LNCaP clone FGC (cell line): ENCODE data around the gene KDF1.
A peak's percentile ranks its signal among the peaks of the same experiment; 100 is the strongest.

Experiments
- DNase-seq: peaks from one replicate; pipeline ENCODE4 v3.0.0-alpha.2; 2011; ENCODE audit warnings: low read depth
- H3K4me3 ChIP-seq: 2 replicates; pipeline ENCODE4 v1.5.1; 2011; ENCODE audit warnings: mild to moderate bottlenecking, low read depth, low read length, control low read depth
- TF ChIP-seq, protein P1 (sequence below): IDR thresholded peaks from 2 replicates; pipeline ENCODE4 v1.5.1; 2012; ENCODE audit warnings: mild to moderate bottlenecking; ENCODE audit not compliant: control insufficient read depth, insufficient read depth; ENCODE audit errors: extremely low read depth

The KDF1 gene

DNA sequence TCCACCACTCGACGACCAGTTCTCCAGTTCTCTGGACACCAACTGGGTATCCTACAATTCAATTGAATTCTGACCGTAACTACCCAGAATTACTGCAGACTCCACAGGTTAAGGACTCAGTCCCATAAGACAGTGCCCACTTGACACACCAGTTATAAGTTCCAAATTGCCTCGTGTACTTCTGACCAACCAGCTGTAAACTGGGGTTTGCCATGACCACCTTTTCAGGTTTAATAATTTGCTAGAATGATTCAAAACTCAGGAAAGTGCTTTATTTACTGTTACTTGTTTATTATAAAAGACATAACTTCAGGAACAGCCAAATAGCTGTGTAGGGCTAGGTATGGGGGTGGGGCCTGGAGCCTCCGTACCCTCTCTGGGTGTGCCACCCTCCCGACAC lies 23.4 kb downstream of the KDF1 start:
- TF ChIP-seq, protein P1, sequence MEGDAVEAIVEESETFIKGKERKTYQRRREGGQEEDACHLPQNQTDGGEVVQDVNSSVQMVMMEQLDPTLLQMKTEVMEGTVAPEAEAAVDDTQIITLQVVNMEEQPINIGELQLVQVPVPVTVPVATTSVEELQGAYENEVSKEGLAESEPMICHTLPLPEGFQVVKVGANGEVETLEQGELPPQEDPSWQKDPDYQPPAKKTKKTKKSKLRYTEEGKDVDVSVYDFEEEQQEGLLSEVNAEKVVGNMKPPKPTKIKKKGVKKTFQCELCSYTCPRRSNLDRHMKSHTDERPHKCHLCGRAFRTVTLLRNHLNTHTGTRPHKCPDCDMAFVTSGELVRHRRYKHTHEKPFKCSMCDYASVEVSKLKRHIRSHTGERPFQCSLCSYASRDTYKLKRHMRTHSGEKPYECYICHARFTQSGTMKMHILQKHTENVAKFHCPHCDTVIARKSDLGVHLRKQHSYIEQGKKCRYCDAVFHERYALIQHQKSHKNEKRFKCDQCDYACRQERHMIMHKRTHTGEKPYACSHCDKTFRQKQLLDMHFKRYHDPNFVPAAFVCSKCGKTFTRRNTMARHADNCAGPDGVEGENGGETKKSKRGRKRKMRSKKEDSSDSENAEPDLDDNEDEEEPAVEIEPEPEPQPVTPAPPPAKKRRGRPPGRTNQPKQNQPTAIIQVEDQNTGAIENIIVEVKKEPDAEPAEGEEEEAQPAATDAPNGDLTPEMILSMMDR = no peak
- H3K4me3 ChIP-seq = no peak overlapping the region
- no peak for DNase-seq

DNA sequence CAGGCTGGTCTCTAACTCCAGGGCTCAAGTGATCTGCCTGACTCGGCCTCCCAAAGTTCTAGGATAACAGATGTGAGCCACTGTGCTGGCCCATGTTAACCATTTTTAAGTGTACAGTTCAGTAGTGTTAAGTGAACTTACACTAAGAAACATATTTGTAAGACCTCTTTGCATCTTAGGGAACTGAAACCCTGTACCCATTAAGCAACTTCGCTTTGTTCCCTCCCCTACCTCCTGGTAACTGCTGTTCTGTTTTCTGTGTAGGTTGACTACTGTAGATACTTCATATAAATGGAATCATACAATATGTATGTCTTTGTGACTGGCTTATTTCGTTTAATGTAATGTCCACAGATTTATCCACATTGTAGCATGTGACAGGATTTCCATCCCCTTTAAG lies 27.7 kb downstream of the KDF1 start:
- DNase-seq = no peak
- TF ChIP-seq, protein P1 = no peak
- no peak overlapping the region for H3K4me3 ChIP-seq

DNA sequence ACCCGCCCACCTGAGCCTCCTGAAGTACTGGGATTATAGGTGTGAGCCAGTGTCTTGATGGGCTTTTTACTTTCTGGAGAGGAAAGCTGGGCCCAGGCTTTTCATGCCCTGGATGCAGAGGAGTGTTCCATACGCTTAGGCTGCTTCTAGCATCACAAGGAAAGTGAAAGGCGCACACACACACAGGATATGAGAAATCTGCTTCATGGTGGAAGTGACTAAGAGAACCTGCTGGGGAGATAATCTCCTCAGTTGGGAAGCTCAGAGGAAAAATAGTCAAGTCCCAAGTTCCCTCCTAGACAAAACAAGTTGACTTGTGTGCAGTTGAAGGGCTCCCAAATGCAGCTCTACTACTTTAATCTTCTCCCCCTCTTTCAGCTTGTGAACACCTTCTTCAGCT lies 36.6 kb downstream of the KDF1 start:
- no peak for DNase-seq
- no peak overlapping the region for H3K4me3 ChIP-seq
- TF ChIP-seq, protein P1 = no peak

DNA sequence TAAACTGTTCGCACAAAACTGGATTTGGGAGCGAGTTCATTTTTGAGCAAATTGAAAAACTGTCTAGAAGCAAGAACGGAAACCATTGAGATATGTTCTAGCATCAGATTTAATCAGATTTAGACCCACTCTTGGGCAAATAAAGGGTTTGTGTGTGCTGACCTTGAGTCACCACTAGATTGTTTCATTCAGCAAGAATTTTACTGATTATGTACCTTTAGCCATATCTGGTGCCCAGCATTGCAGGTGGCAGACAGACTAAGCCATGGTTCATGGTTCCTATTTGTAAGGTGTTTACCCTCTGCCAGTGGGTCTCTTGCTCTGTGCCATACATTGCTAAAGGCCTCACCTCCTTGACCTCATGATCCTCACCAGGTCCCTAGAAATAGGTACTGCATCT lies 37.4 kb downstream of the KDF1 start:
- peak overlapping the region; percentile 99 for H3K4me3 ChIP-seq
- no peak for DNase-seq
- TF ChIP-seq, protein P1 = no peak

DNA sequence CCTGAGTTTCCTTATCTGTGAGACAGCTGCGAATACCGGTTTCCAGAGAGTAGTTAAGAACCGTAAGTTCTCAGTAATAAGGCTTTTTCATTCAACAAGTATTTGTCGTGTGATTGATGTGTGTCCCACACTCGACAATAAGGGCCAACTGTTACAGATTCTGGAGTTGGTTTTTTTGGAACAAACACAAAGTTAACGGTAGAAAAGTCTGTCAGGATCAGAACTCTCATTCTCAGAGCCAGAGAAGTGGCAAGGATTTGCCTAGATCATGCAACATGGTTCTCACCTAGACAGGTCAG lies 37.9 kb downstream of the KDF1 start:
- no peak for DNase-seq
- TF ChIP-seq, protein P1 = no peak
- peak overlapping the region; percentile 99 for H3K4me3 ChIP-seq

DNA sequence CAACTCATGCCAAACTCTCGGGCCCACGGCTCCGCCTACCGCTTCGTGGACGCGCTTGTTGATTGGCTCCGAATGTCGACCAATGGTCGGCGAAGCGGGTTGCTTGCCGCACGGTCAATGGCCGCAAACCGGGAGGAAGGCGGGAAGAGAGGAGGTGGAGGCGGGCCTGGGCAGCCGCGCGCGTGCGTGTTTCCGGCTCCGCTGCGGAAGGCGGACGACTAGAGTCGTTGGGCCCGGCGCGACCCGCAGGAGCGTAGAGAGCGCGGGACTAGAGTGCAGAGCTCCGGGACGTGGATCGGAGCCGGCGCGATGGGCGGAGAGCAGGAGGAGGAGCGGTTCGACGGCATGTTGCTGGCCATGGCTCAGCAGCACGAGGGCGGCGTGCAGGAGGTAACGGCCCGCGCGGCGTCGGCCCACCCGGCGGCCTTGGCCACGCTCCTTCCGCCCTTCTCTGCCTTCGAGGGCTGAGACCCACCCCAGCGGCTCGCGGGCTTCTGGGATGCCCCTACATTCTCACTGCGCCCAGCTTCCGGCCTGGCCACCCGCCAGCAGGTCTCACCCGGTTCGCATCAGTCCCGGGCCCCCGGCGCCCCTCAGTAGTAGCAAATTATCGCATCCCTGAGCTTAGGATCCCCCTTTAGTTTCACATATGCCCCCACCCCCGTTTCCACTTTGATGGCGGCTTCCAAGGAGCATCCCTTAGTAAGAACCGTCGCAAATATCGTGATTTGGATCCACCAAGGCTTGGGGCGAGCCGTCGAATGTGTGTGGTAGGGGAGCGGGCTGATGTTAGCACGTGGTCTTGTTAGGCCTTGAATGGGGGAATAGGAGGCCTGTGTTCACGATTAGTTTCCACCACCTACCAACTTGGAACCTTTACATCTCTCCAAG lies 38.5 kb downstream of the KDF1 start, which contains the start of gene NUDC:
TSS of gene NUDC (plus strand) at position 204 of the 891 bp plus-strand sequence. CDS start at position 310, 106 bp downstream.
- H3K4me3 ChIP-seq = peak within 1 kb of the TSS; percentile 99
- DNase-seq = peak; percentile 93
- TF ChIP-seq, protein P1 = no peak

DNA sequence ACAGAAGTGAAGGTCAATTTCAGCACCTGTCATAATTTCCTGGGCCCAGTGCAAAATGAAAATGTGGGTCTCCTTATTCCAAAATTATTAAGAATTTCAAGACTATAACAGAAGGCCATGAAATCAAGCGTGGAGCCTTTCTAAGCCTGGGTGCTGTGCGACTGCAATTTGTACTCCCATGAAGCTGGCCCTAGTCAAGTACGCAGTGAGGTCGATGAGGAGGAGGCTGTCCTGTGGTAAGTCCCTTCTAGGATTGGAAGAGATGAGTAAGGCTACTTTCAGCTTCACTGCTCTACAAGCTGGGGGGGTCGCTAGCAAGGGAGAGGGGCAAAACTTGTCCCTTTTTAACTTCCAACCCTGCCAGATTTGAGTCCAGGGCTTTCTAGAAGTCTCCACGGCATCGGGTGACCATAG lies 39.1 kb downstream of the KDF1 start:
- H3K4me3 ChIP-seq = peak overlapping the region; percentile 99
- no peak for DNase-seq
- TF ChIP-seq, protein P1 = no peak
